GM19372 (cell line): ENCODE results near the gene SP5.
"Not testable (repeated sequence)": the region's sequence is repeated elsewhere in the genome, so short reads cannot be mapped to it uniquely, and the experiment has no call there.

ENCODE experiments used
- ATAC-seq: cut with Tn5 transposase; IDR thresholded peaks from one replicate; pipeline ENCODE4 v1.9.1; 2021; ENCODE audit warnings: mild to moderate bottlenecking, low read depth, moderate library complexity; ENCODE audit not compliant: unreplicated experiment

The SP5 gene

GRCh38 chr2:170715062-170715931, at the start of gene SP5:
Gene SP5, plus strand, starts transcription at chr2:170715337. Its CDS starts 176 bp downstream, at chr2:170715513.
- no peak for ATAC-seq

DNA sequence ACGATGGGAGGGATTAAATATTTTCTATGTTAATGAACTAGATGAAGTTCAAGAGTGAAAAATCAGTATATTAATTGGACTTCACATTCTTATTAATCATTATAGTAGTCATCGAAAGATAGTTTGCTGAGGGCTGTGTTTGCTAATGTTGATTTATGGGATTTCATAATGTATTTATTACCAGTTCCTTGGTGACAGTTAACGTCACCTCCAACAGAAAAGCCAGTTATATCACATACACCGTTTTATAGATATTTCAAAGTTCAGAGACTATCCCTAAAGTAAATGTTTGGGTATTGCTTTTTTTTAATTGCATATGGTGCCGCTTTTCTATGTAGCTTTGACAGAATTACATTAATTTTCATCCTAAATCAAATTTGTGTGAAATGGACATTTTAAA, 49.4 kb upstream of the SP5 start:
- no peak for ATAC-seq

- no peak for ATAC-seq
Measured at GRCh38 chr2:170669909-170670308, 45.2 kb upstream of the SP5 start.

GRCh38 chr2:170670651-170671050, 44.5 kb upstream of the SP5 start:
- ATAC-seq: no peak

DNA sequence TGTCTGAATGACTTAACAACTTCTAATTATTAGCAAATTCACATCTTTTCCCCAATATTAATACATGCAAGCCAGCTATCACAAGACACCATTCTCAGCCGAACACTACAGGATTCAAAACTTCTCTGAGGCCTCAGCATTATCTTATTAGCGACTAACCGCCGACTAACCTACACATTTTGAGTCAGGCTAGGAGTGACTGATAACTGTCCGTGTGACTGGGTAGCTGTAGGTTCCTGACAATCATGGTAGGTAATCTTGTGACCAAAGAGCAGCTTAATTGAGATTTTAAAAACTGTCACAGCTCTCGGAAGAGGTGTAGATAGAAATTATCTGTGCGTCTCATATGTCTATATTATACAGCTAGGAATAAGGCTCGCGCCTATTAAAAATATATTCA, 44.1 kb upstream of the SP5 start:
- no peak for ATAC-seq

- ATAC-seq: not testable (repeated sequence)
Measured at GRCh38 chr2:170674282-170674681, 40.9 kb upstream of the SP5 start.

DNA sequence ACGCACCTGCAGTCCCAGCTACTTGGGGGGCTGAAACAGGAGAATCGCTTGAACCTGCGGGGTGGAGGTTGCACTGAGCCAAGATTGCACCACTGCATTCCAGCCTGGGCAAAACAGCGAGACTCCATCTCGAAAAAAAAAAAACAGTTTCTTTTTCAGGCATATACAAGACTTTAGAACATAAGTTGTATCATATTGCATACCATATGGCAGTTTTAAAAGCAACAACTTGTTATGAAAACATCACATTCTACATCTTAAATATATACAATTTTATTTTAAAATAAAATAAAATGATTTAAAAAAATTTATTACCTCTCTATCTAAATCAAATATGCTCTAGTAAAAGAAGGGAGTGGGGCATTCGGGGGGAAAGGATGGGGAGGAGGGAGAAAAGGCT, 39.4 kb upstream of the SP5 start:
- no peak for ATAC-seq

GRCh38 chr2:170679607-170680079, 35.5 kb upstream of the SP5 start:
- ATAC-seq: no peak

DNA sequence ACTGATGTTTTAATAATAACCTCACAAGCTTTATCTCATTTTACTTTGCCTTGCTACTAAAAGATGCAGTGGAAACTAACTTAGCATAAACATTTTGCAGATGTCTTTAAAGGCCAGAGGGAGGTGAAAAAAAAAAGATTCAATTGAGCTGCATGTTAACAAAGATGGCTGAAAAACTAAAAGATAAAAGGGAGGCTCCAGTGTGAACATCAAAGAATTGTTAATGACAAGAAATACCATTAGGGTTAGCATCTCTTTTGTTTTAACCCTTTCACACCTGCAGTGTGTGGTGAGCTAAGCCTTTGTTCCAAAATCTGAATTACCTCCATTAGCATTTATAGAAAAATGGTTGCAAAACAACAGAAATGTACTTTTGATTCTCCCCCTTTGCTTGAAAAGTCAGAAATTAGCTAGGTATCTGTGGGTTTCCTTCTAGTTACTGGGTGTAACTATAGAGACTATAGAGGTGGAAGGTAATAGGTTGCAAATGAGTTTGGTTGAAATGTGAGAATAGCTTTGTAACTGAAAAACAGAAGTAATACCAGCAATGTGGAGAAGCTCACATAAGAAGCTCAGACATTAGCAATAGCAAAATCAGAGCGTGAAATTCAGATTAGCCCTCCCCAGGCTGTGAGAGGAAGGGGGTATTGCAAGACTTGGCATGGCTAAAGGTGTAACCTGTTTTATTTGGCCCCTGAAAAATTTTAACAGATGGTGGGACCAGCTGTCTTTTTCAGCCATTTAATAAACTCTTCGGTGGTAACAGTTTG, 34.8 kb upstream of the SP5 start:
- peak; percentile 87 for ATAC-seq

DNA sequence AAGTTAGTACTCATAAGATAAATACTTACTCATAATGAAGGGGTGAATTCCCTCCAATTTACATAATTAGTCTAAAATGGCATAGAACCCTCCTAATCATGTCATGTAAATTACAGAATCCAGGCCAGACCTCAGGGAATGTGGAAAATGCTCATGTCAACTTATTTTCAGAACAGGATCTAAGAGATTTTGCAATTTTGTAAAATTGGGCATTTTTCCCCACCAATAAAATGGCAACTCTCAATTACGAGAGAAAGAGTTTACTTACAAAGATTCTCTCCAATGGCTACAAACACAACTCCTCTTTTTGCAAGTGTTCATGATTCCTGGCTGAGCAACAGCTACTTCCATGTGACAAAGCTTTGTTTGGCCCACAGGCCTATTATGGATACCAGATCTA, 33.8 kb upstream of the SP5 start:
- ATAC-seq: no peak

- no peak for ATAC-seq
Measured at GRCh38 chr2:170685591-170685990, 29.5 kb upstream of the SP5 start.

DNA sequence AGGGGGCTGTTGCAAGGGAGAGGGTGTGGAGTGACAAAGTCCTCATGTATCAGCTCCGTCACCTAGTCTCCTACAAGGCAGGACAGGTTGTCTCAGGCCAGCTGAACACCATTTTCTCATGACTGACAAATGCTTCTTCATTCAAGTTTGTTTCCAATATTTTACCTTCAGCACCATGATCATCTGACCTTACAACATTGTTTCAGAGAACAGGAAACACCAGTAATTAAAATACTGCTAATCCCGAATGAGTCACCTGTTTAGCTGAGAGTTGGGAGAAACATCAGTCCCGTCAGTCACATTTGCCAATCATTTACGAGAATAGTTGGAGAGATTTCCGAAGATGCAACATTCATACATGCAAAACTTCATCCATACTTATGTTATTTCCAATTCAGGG, 25.7 kb upstream of the SP5 start:
- ATAC-seq: no peak

GRCh38 chr2:170690640-170691039, 24.5 kb upstream of the SP5 start:
- no peak for ATAC-seq

- ATAC-seq: no peak
Measured at GRCh38 chr2:170694316-170694715, 20.8 kb upstream of the SP5 start.

GRCh38 chr2:170695521-170696410, 19.4 kb upstream of the SP5 start:
- no peak for ATAC-seq

DNA sequence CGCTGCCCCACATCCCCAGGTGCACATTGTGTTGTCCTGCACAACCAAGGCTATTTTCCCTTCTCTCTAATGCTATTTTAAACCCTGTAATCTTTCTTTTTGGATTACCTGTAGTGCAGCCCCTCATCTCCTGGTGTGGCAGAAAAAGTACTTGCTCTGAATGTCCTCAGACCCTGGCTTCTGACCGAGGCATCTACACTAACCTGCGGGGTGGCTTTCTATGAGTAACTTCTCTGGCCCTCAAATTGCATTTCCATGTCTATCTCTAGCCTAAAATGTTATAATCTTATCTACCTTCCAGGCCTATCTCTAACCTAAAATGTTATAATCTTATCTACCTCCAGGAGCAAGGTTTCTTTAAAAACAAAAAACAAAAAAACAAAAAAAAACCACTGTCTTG, 18.2 kb upstream of the SP5 start:
- ATAC-seq: no peak

DNA sequence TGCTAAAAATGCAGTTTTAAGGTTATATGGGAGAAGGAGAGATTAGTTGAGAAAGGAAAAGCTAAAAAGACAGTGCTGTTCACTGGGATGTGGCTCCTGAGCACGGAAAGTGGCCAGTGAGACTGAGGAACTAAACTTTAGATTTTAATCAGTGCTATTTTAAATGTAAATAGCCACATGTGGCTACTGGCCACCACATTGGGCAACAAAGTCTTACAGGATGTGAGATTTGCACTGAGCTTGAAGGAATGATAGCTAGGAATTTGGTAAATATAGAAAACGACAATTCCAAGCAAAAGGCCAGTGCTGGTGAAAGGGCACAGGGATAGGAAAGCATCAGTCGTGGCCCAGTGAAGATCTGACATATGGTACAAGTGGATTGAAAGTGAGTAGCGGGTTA, 14.1 kb upstream of the SP5 start:
- ATAC-seq: no peak

DNA sequence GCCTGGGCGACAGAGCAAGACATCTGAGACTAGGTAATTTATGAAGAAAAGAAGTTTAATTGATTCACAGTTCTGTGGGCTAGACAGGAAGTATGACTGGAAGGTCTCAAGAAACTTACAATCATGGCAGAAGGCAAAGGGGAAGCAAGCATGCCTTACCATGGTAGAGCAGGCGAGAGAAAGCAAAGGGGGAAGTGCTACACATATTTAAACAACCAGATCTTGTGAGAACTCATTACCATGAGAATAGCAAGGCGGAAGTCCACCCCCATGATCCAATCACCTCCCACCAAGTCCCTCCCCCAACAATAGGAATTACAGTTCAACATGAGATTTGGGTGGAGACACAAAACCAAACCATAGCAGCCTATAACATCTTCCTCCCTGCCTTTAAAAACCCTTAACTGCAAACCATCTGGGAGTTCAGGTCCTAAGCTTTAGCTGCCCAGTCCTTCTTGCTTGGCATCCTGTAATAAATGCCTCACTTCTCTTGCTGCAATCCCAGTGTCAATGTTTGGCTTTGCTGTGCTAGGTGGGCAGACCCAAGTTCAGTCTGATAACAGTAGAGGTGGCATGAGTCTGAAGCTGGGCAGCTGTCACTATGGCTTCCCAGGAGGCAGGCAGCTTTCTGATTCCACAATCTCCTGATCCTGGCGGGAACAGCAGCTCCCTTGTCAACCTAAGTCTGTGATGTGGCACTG, 11.2 kb upstream of the SP5 start:
- ATAC-seq: no peak

DNA sequence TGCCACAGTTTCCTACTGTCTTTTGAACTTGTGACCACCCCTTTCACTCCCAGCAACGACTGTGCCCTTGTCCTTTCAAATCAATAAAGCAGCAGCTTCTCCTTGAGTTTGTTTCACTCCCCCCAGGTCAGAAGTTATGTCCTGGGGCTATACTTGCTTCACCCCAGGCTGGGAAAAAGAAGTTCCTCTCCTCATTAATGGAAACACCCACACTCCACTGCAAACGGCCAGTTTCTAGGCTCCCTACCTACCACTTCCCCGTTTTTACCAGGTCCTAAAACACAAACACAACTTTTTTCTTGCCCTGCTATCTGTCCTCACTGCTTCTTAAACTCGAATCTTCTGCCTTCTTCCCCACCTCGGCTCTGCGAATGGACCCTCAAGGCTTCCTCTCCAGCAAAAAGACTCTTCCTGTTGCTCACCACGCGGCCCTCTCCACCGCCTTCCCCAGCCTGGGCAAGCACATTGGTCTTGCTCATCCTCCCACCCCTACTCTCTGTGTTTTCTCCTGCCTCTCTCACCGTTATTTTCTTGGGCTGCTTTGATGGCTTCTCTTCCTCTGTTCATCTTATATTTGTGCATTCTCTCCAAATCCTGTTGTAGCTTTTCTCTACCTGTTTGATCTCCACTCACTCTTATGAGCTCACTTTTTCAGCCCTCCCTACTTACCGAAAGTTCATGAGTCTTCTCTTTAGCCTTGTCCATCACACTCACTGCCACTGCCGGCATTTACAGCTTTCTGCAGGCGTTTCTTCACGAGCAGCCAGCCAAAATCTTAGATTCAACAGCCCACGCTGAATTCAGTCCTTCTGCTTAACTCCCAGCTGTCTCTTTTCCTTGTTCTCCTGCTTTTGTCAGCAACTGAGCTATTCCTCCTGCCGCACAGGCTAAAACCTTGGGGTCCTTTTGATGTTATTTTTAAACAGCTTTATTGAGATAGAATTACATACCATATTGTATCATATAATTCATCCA, 7.0 kb upstream of the SP5 start:
- ATAC-seq: no peak
